Measurements from ENCODE around the gene NHSL2. TPM values are rescaled to one million over a fixed set of nuclear protein-coding genes. Genes with fewer than 3 reads are reported as not detected.

Gene NHSL2
- polyA plus RNA-seq, 1 of the 3 experiments (the other 2 are of a cell fraction), result 0.61 TPM

DNA sequence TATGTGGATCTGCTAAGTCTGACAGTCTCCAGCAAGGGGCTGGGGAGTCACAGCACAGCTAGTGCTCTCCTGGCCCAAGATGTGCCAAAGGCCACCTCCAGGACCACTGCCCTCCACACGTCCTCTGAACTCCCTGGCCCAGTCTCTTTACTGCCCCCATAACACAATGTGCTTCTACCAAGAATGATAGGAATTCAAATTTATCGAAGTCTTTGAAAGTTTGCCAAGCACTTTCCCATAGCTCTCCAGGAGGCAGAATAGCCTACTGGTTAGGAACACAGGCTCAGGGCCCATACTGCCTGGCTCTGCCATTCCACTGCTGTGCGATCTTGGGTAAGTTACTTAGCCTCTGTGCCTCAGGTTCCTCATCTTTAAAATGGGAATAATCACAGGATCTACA is 86.7 kb downstream of the NHSL2 start:
- CTCF ChIA-PET, result interaction anchor here (1.5 to 4.4 kb wide), 5 partner anchors 11 to 134 kb away, joined by 5 to 59 read pairs (median 31); partner anchors contain the start of gene RTL5
- no peak for TF ChIP-seq EP300 (IDR thresholded peaks at IDR 0.05; ENCODE audit: borderline replicate concordance in 1 of 2, low read depth in 1 of 2, low read length in 1 of 2)
- no peak for TF ChIP-seq RAD21 (IDR thresholded peaks at IDR 0.05; ENCODE audit: low read length)
- TF ChIP-seq MEF2A (IDR thresholded peaks at IDR 0.05; ENCODE audit: borderline replicate concordance, low read depth), result no peak

GRCh38 chrX:71998836-71999509 is 88.3 kb downstream of the NHSL2 start:
- ChIA-PET CTCF (interaction anchor here (0.7 to 4.4 kb wide), 25 partner anchors 8 to 280 kb away, joined by 3 to 59 read pairs (median 4); partner anchors contain the start of genes PIN4, RPS4X and RTL5), POLR2A (interaction anchor here (0.8 kb wide), 1 partner anchor 278 kb away, joined by 4 read pairs; the partner anchor contains the start of gene RPS4X)
- Histone ChIP-seq H3K4me1 (ENCODE audit: control insufficient read depth in 1 of 2, insufficient read depth in 2 of 2, low read depth in 1 of 2, low read length in 1 of 2) (peaks cover 0 to 3% of the 10 kb centered on the region in 2 experiments; a peak in 1 of 4 replicates), H4K20me1 (ENCODE audit: insufficient read depth) (no peaks in the 10 kb centered on the region; the same call in 1 of the 2 replicates), H3K27me3 (ENCODE audit: insufficient read depth) (peaks cover 5% of the 10 kb centered on the region; the same call in 1 of the 2 replicates), H3K9me3 (no peaks in the 10 kb centered on the region), H3K4me3 (ENCODE audit: low read depth in 2 of 2, low read length in 1 of 2) (no peak overlapping the region; a peak in 1 of 4 replicates), H3K79me2 (ENCODE audit: insufficient read depth) (no peaks in the 10 kb centered on the region), H3K4me2 (no peak overlapping the region), H3K9ac (no peak overlapping the region), H3K27ac (ENCODE audit: low read depth in 2 of 2, low read length in 1 of 2) (no peak overlapping the region), H2AFZ (ENCODE audit: low read depth) (no peak overlapping the region), H3K36me3 (replicated peaks in 1 of 2; ENCODE audit: control insufficient read depth in 1 of 2, insufficient read depth in 2 of 2, low read length in 1 of 2) (no peaks in the 10 kb centered on the region), H3K9me2 (no peaks in the 10 kb centered on the region), H3F3A (replicated peaks; ENCODE audit: insufficient read depth) (no peaks in the 10 kb centered on the region)
- TF ChIP-seq REST (IDR thresholded peaks at IDR 0.05; ENCODE audit: low read depth, low read length) (no peak), SMC3 (IDR thresholded peaks at IDR 0.05; ENCODE audit: low read depth, low read length) (peak; percentile 55; the same call in 1 of the 2 replicates), RAD21 (IDR thresholded peaks at IDR 0.05; ENCODE audit: low read length) (peak; percentile 81), GATA2 (CRISPR knock-in tag; IDR thresholded peaks at IDR 0.05) (no peak), USF1 (IDR thresholded peaks at IDR 0.05; ENCODE audit: borderline replicate concordance, low read depth) (no peak)
- TF ChIP-seq, protein P1, sequence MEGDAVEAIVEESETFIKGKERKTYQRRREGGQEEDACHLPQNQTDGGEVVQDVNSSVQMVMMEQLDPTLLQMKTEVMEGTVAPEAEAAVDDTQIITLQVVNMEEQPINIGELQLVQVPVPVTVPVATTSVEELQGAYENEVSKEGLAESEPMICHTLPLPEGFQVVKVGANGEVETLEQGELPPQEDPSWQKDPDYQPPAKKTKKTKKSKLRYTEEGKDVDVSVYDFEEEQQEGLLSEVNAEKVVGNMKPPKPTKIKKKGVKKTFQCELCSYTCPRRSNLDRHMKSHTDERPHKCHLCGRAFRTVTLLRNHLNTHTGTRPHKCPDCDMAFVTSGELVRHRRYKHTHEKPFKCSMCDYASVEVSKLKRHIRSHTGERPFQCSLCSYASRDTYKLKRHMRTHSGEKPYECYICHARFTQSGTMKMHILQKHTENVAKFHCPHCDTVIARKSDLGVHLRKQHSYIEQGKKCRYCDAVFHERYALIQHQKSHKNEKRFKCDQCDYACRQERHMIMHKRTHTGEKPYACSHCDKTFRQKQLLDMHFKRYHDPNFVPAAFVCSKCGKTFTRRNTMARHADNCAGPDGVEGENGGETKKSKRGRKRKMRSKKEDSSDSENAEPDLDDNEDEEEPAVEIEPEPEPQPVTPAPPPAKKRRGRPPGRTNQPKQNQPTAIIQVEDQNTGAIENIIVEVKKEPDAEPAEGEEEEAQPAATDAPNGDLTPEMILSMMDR (IDR thresholded peaks at IDR 0.05), result peak; percentile 88
- TF ChIP-seq, protein P2, sequence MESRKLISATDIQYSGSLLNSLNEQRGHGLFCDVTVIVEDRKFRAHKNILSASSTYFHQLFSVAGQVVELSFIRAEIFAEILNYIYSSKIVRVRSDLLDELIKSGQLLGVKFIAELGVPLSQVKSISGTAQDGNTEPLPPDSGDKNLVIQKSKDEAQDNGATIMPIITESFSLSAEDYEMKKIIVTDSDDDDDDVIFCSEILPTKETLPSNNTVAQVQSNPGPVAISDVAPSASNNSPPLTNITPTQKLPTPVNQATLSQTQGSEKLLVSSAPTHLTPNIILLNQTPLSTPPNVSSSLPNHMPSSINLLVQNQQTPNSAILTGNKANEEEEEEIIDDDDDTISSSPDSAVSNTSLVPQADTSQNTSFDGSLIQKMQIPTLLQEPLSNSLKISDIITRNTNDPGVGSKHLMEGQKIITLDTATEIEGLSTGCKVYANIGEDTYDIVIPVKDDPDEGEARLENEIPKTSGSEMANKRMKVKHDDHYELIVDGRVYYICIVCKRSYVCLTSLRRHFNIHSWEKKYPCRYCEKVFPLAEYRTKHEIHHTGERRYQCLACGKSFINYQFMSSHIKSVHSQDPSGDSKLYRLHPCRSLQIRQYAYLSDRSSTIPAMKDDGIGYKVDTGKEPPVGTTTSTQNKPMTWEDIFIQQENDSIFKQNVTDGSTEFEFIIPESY (IDR thresholded peaks at IDR 0.05; ENCODE audit: borderline replicate concordance, low read depth), result no peak
- WGBS (ENCODE audit: low lambda C conversion rate), result under 1% methylated on average over 6 of the region's 6 CpGs
- DNase-seq, result peak; percentile 76

More for the DNA sequence above, 86.7 kb downstream of the NHSL2 start:
- Histone ChIP-seq H3K4me3 (ENCODE audit: low read depth in 2 of 2, low read length in 1 of 2) (no peak overlapping the region), H3K79me2 (ENCODE audit: insufficient read depth) (no peaks in the 10 kb centered on the region), H3K4me1 (ENCODE audit: control insufficient read depth in 1 of 2, insufficient read depth in 2 of 2, low read depth in 1 of 2, low read length in 1 of 2) (no peaks in the 10 kb centered on the region; a peak in 1 of 4 replicates), H3K9ac (no peak overlapping the region), H3F3A (replicated peaks; ENCODE audit: insufficient read depth) (no peaks in the 10 kb centered on the region), H3K27me3 (ENCODE audit: insufficient read depth) (peaks cover 10% of the 10 kb centered on the region; the same call in 1 of the 2 replicates), H3K27ac (ENCODE audit: low read depth in 2 of 2, low read length in 1 of 2) (no peak overlapping the region), H3K9me3 (no peaks in the 10 kb centered on the region), H3K9me2 (no peaks in the 10 kb centered on the region), H3K4me2 (no peak overlapping the region), H2AFZ (ENCODE audit: low read depth) (no peak overlapping the region), H3K36me3 (replicated peaks in 1 of 2; ENCODE audit: control insufficient read depth in 1 of 2, insufficient read depth in 2 of 2, low read length in 1 of 2) (no peaks in the 10 kb centered on the region), H4K20me1 (ENCODE audit: insufficient read depth) (no peaks in the 10 kb centered on the region; the same call in 1 of the 2 replicates)
- 48% methylated on average over 3 of the region's 3 CpGs for WGBS (ENCODE audit: low lambda C conversion rate)
- POLR2A ChIA-PET, result no interaction called here
- DNase-seq, result no peak
